GM12891 (cell line): ENCODE measurements around the gene SLC44A2.

ENCODE experiments used
- POLR2A ChIP-seq: IDR thresholded peaks from 2 replicates; pipeline ENCODE4 v1.6.1; 2011; ENCODE audit warnings: low read depth, low read length, control low read depth
- POLR2AphosphoS5 ChIP-seq: IDR thresholded peaks from 2 replicates; pipeline ENCODE4 v1.6.1; 2011; ENCODE audit warnings: low read depth, low read length, control low read depth
- SPI1 ChIP-seq: IDR thresholded peaks from 2 replicates; pipeline ENCODE4 v1.6.1; 2011; ENCODE audit warnings: low read depth, low read length, control low read depth

GRCh38 chr19:10654610-10655456, 29.5 kb downstream of the SLC44A2 start:
- TF ChIP-seq POLR2AphosphoS5 (no peak; the same call in 1 of the 2 replicates), POLR2A (no peak), SPI1 (no peak)
